Fibroblast of gingiva (primary cell): Measurements from ENCODE around the gene PLPP1.
A peak's percentile ranks its signal among the peaks of the same experiment; 100 is the strongest.

ENCODE experiments used
- DNase-seq: peaks from one replicate; pipeline ENCODE4 v3.0.0-alpha.2; 2011; ENCODE audit warnings: low read depth

PLPP1 gene

GRCh38 chr5:55534436-55535198 lies at the start of gene PLPP1:
PLPP1 (minus strand) TSS chr5:55534964; CDS start chr5:55534629, 335 bp downstream.
- peak; percentile 92 for DNase-seq

GRCh38 chr5:55583578-55583977 lies 48.8 kb upstream of the PLPP1 start:
- no peak for DNase-seq

- DNase-seq: no peak
Observed at GRCh38 chr5:55582256-55582655, 47.5 kb upstream of the PLPP1 start.

- no peak for DNase-seq
Observed at GRCh38 chr5:55580042-55580441, 45.3 kb upstream of the PLPP1 start.

- DNase-seq: no peak
Observed at GRCh38 chr5:55578771-55579170, 44.0 kb upstream of the PLPP1 start.

GRCh38 chr5:55577353-55578060 lies 42.7 kb upstream of the PLPP1 start:
- DNase-seq: peak; percentile 20

- DNase-seq: no peak
Observed at GRCh38 chr5:55576661-55577060, 41.9 kb upstream of the PLPP1 start.

GRCh38 chr5:55575815-55576583 lies 41.2 kb upstream of the PLPP1 start:
- peak; percentile 13 for DNase-seq

- DNase-seq: no peak
Observed at GRCh38 chr5:55572600-55572999, 37.8 kb upstream of the PLPP1 start.

- no peak for DNase-seq
Observed at GRCh38 chr5:55572020-55572419, 37.3 kb upstream of the PLPP1 start.

GRCh38 chr5:55570570-55570969 lies 35.8 kb upstream of the PLPP1 start:
- DNase-seq: no peak

- DNase-seq: peak; percentile 71
Observed at GRCh38 chr5:55570026-55570425, 35.3 kb upstream of the PLPP1 start.

GRCh38 chr5:55569513-55569865 lies 34.7 kb upstream of the PLPP1 start:
- peak; percentile 76 for DNase-seq

- DNase-seq: peak; percentile 70
Observed at GRCh38 chr5:55568654-55569512, 34.1 kb upstream of the PLPP1 start.

- no peak for DNase-seq
Observed at GRCh38 chr5:55564721-55565120, 30.0 kb upstream of the PLPP1 start.

GRCh38 chr5:55558484-55558883 lies 23.7 kb upstream of the PLPP1 start:
- no peak for DNase-seq

GRCh38 chr5:55557123-55557522 lies 22.4 kb upstream of the PLPP1 start:
- DNase-seq: no peak

- DNase-seq: no peak
Observed at GRCh38 chr5:55554585-55555202, 19.9 kb upstream of the PLPP1 start.

- no peak for DNase-seq
Observed at GRCh38 chr5:55551904-55552303, 17.1 kb upstream of the PLPP1 start.

GRCh38 chr5:55551358-55551757 lies 16.6 kb upstream of the PLPP1 start:
- no peak for DNase-seq

- no peak for DNase-seq
Observed at GRCh38 chr5:55547781-55548180, 13.0 kb upstream of the PLPP1 start.
